ENCODE measurements around the gene TPST1. TPM values are rescaled to one million over a fixed set of nuclear protein-coding genes. Genes with fewer than 3 reads are reported as not detected.

Gene TPST1
- total RNA-seq, 1 donor from 2014 or later, result 36.5 TPM

DNA sequence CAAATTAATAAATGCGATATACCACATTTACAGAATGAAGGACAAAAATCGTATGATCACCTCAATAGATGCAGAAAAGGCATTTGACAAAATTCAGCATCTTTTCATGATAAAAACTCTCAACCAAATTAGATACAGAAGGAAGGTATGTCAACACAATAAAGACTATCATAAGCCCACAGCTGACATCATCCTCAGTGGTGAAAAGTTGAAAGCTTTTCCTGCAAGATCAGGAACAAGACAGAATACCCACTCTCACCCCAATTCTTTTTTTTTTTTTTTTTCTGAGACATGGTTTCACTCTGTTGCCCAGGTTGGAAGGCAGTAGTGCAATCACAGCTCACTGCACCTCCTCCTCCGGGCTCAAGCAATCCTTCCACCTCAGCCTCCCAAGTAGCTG lies 67.2 kb downstream of the TPST1 start:
- Histone ChIP-seq H3K4me3 (ENCODE audit: insufficient read depth, low read depth, low read length) (no peak overlapping the region), H3K4me2 (ENCODE audit: low read length) (no peak overlapping the region), H4K20me1 (ENCODE audit: insufficient read depth, low read length) (peaks cover 8% of the 10 kb centered on the region), H3K4me1 (ENCODE audit: insufficient read depth, low read length) (no peaks in the 10 kb centered on the region), H3K9me3 (ENCODE audit: insufficient read depth, low read depth, low read length) (no peaks in the 10 kb centered on the region), H3K27ac (ENCODE audit: low read depth, low read length) (no peak overlapping the region), H3K36me3 (ENCODE audit: insufficient read depth, low read length) (no peaks in the 10 kb centered on the region), H2AFZ (ENCODE audit: low read depth, low read length) (no peak overlapping the region), H3K79me2 (ENCODE audit: insufficient read depth, low read length) (no peaks in the 10 kb centered on the region), H3K9ac (ENCODE audit: low read length) (no peak overlapping the region), H3K27me3 (ENCODE audit: insufficient read depth, low read length) (no peaks in the 10 kb centered on the region)
- H3K4me3 Mint-ChIP-seq (ENCODE audit: unreplicated experiment), result no peak overlapping the region
- no peak for FAIRE-seq
- no peaks in the 10 kb centered on the region for H3K9me3 Mint-ChIP-seq (ENCODE audit: unreplicated experiment)
- no peak for DNase-seq (ENCODE audit: low read depth)
- H3K27ac Mint-ChIP-seq (ENCODE audit: unreplicated experiment), result no peak overlapping the region
- no peaks in the 10 kb centered on the region for H3K27me3 Mint-ChIP-seq (ENCODE audit: low read depth, unreplicated experiment)
- H3K36me3 Mint-ChIP-seq (ENCODE audit: low read depth, unreplicated experiment), result peaks cover 13% of the 10 kb centered on the region
- no peak for TF ChIP-seq EZH2 (IDR thresholded peaks at IDR 0.05; ENCODE audit: insufficient read depth, low read length)
- TF ChIP-seq, protein P1, sequence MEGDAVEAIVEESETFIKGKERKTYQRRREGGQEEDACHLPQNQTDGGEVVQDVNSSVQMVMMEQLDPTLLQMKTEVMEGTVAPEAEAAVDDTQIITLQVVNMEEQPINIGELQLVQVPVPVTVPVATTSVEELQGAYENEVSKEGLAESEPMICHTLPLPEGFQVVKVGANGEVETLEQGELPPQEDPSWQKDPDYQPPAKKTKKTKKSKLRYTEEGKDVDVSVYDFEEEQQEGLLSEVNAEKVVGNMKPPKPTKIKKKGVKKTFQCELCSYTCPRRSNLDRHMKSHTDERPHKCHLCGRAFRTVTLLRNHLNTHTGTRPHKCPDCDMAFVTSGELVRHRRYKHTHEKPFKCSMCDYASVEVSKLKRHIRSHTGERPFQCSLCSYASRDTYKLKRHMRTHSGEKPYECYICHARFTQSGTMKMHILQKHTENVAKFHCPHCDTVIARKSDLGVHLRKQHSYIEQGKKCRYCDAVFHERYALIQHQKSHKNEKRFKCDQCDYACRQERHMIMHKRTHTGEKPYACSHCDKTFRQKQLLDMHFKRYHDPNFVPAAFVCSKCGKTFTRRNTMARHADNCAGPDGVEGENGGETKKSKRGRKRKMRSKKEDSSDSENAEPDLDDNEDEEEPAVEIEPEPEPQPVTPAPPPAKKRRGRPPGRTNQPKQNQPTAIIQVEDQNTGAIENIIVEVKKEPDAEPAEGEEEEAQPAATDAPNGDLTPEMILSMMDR (IDR thresholded peaks at IDR 0.05; ENCODE audit: insufficient read depth, low read depth, low read length), result no peak
- peaks cover 11% of the 10 kb centered on the region for H3K4me1 Mint-ChIP-seq (ENCODE audit: low read depth, unreplicated experiment)

DNA sequence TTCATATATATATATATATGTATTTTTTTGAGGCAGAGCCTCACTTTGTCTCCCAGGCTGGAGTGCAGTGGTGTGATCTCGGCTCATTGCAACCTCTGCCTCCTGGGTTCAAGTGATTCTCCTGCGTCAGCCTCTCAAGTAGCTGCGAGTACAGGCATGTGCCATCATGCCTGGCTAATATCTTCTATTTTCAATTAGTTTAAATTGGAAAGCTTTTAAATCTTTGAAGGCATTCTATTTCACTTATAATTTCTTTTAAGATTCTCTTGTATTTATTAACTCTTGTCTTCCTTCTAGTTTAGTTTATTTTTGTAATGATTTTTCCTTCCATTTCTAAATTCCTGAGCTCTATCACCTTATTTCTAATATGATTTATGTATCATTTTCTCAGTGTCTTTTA lies 71.2 kb downstream of the TPST1 start:
- Mint-ChIP-seq H3K9me3 (ENCODE audit: unreplicated experiment) (peaks cover 2% of the 10 kb centered on the region), H3K27me3 (ENCODE audit: low read depth, unreplicated experiment) (no peaks in the 10 kb centered on the region), H3K27ac (ENCODE audit: unreplicated experiment) (peak overlapping the region; percentile 59), H3K4me1 (ENCODE audit: low read depth, unreplicated experiment) (peaks cover 19% of the 10 kb centered on the region), H3K36me3 (ENCODE audit: low read depth, unreplicated experiment) (peaks cover 12% of the 10 kb centered on the region), H3K4me3 (ENCODE audit: unreplicated experiment) (no peak overlapping the region)
- Histone ChIP-seq H3K9me3 (ENCODE audit: insufficient read depth, low read depth, low read length) (no peaks in the 10 kb centered on the region), H3K27ac (ENCODE audit: low read depth, low read length) (no peak overlapping the region), H3K36me3 (ENCODE audit: insufficient read depth, low read length) (no peaks in the 10 kb centered on the region), H3K79me2 (ENCODE audit: insufficient read depth, low read length) (peaks cover 25% of the 10 kb centered on the region), H3K4me2 (ENCODE audit: low read length) (no peak overlapping the region), H3K27me3 (ENCODE audit: insufficient read depth, low read length) (no peaks in the 10 kb centered on the region), H4K20me1 (ENCODE audit: insufficient read depth, low read length) (peaks cover 9% of the 10 kb centered on the region), H3K4me3 (ENCODE audit: insufficient read depth, low read depth, low read length) (no peak overlapping the region), H3K4me1 (ENCODE audit: insufficient read depth, low read length) (peaks cover 6% of the 10 kb centered on the region), H3K9ac (ENCODE audit: low read length) (no peak overlapping the region), H2AFZ (ENCODE audit: low read depth, low read length) (no peak overlapping the region)
- TF ChIP-seq, protein P1 (IDR thresholded peaks at IDR 0.05; ENCODE audit: insufficient read depth, low read depth, low read length), result no peak
- TF ChIP-seq EZH2 (IDR thresholded peaks at IDR 0.05; ENCODE audit: insufficient read depth, low read length), result no peak
- no peak for FAIRE-seq
- no peak for DNase-seq (ENCODE audit: low read depth)

DNA sequence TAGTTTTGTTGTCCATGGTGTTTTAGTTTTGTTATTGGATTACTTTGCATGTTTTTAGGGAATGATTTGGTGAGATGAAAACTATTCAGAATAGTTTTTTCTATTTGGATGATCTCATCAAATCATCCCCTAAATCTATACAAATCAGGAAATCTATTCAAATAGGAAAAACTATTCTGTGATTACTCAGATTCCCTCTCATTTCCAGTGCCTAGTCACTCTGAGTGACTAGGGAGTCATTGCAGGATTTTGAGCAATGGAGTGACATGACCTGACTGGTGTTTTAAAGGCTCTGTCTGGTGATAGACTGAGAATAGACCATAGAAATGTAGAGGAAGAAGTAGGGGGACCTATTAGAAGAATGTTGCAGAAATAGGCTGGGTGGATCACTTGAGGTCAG lies 72.4 kb downstream of the TPST1 start:
- no peak overlapping the region for H2AFZ ChIP-seq (ENCODE audit: low read depth, low read length)
- H3K4me2 ChIP-seq (ENCODE audit: low read length), result peak overlapping the region; percentile 14
- H4K20me1 ChIP-seq (ENCODE audit: insufficient read depth, low read length), result peaks cover 9% of the 10 kb centered on the region
- no peaks in the 10 kb centered on the region for H3K36me3 ChIP-seq (ENCODE audit: insufficient read depth, low read length)
- no peak overlapping the region for H3K9ac ChIP-seq (ENCODE audit: low read length)
- no peaks in the 10 kb centered on the region for H3K27me3 Mint-ChIP-seq (ENCODE audit: low read depth, unreplicated experiment)
- no peaks in the 10 kb centered on the region for H3K9me3 ChIP-seq (ENCODE audit: insufficient read depth, low read depth, low read length)
- peaks cover 2% of the 10 kb centered on the region for H3K9me3 Mint-ChIP-seq (ENCODE audit: unreplicated experiment)
- no peak overlapping the region for H3K4me3 Mint-ChIP-seq (ENCODE audit: unreplicated experiment)
- H3K36me3 Mint-ChIP-seq (ENCODE audit: low read depth, unreplicated experiment), result peaks cover 12% of the 10 kb centered on the region
- H3K27ac Mint-ChIP-seq (ENCODE audit: unreplicated experiment), result peak overlapping the region; percentile 45
- no peak overlapping the region for H3K4me3 ChIP-seq (ENCODE audit: insufficient read depth, low read depth, low read length)
- peaks cover 18% of the 10 kb centered on the region for H3K4me1 ChIP-seq (ENCODE audit: insufficient read depth, low read length)
- DNase-seq (ENCODE audit: low read depth) (no peak), FAIRE-seq (peak; percentile 76)
- no peaks in the 10 kb centered on the region for H3K27me3 ChIP-seq (ENCODE audit: insufficient read depth, low read length)
- peaks cover 26% of the 10 kb centered on the region for H3K79me2 ChIP-seq (ENCODE audit: insufficient read depth, low read length)
- no peak overlapping the region for H3K27ac ChIP-seq (ENCODE audit: low read depth, low read length)
- peaks cover 28% of the 10 kb centered on the region for H3K4me1 Mint-ChIP-seq (ENCODE audit: low read depth, unreplicated experiment)
- TF ChIP-seq, protein P1 (IDR thresholded peaks at IDR 0.05; ENCODE audit: insufficient read depth, low read depth, low read length), result no peak
- no peak for TF ChIP-seq EZH2 (IDR thresholded peaks at IDR 0.05; ENCODE audit: insufficient read depth, low read length)

Measured in astrocyte (in vitro differentiated cells and primary cell).